GM21447 (cell line): ENCODE data around the gene MYO3B.

Source experiments
- ATAC-seq: cut with Tn5 transposase; IDR thresholded peaks from one replicate; pipeline ENCODE4 v1.9.1; 2021; ENCODE audit not compliant: unreplicated experiment

MYO3B gene

GRCh38 chr2:170292415-170292814, 114.5 kb downstream of the MYO3B start:
- ATAC-seq, result no peak

- ATAC-seq, result no peak
Observed at GRCh38 chr2:170297496-170297895, 119.5 kb downstream of the MYO3B start.

- ATAC-seq, result peak; percentile 94
Observed at GRCh38 chr2:170298115-170298514, 120.2 kb downstream of the MYO3B start.

- no peak for ATAC-seq
Observed at GRCh38 chr2:170298861-170299429, 121.0 kb downstream of the MYO3B start.

DNA sequence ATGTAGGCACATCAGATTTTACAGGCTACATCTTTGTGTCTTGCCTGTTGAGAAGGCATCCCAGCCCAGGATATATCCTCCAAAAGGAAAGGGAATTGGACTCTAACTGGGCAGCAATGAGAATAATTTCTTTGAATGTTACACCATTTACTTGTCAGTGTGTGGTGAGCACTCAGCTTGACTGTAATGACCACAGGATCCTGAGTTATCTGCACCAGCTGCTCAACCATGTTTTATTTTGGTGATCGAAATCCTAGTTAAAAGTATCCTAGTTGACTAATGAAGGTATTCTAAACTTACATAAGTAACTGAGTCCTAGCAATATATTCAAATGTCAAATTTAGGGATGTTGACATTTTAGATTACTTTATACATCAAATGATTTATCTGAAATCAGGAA, 123.0 kb downstream of the MYO3B start:
- ATAC-seq, result no peak

GRCh38 chr2:170301626-170302025, 123.7 kb downstream of the MYO3B start:
- no peak for ATAC-seq

GRCh38 chr2:170305711-170306110, 127.8 kb downstream of the MYO3B start:
- no peak for ATAC-seq

- no peak for ATAC-seq
Observed at GRCh38 chr2:170306293-170306873, 128.4 kb downstream of the MYO3B start.

- ATAC-seq, result no peak
Observed at GRCh38 chr2:170307052-170307451, 129.1 kb downstream of the MYO3B start.

DNA sequence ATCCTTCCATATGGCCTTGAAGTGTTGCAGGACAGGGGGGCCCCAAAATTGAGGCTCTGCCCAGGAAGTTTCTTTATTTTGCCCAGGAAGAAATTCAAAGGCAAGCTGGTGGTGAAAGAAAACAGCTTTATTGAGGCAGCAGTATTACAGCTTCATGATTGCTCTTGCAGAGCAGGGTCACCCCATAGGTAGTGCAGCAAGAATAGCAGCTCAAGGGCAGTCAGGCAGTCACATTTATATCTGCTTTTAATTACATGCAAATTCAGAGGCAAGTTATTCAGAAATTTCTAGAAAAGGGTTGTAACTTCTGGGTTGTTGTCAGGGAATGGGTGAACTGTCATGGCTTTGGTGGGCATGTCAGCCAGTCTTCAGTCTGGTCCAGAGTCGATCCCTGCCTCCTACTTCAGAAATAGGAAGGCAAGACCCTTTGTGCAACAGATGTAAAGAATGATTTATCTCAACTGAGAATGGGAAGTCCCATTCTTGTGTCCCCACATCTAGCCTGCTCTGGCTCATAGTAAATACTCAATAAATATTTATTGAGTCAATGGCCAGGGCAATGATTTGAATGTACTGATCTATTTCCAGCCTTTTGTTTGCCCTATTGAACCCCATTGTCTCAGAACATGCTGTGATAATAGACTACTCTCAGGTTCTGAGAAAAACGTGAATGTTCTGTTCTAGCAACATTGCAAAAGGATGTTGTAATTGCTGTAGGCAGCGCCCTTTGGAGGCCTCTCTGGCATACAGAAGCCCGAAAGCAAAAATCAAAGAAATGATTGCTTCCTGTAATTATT, 129.8 kb downstream of the MYO3B start:
- no peak for ATAC-seq

DNA sequence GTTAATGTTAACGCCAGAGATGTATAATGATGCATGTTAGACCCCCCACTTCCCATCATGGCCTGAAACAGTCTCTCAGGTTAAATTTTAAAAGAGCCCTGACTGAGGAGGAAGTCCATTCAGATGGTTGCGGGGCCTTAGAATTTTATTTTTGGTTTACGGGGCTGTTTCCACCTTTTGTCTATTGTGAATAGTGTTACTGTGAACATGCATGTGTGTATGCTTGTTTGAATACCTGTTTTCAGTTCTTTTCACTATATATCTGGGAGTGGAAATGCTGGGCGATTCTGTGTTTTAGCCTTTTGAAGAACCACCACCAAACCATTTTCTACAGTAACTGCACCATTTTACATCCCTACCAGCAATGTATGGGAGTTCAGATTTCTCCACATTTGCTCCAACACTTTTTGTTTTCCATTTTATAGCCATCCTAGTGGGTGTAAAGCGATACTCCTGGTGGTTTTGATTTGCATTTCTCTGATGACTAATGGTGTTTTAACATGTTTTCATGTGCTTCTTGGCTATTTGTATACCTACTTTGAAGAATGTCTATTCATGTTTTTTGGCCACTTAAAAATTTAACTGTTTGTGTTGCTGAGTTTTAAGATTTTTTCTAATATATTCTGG, 133.0 kb downstream of the MYO3B start:
- ATAC-seq, result no peak

DNA sequence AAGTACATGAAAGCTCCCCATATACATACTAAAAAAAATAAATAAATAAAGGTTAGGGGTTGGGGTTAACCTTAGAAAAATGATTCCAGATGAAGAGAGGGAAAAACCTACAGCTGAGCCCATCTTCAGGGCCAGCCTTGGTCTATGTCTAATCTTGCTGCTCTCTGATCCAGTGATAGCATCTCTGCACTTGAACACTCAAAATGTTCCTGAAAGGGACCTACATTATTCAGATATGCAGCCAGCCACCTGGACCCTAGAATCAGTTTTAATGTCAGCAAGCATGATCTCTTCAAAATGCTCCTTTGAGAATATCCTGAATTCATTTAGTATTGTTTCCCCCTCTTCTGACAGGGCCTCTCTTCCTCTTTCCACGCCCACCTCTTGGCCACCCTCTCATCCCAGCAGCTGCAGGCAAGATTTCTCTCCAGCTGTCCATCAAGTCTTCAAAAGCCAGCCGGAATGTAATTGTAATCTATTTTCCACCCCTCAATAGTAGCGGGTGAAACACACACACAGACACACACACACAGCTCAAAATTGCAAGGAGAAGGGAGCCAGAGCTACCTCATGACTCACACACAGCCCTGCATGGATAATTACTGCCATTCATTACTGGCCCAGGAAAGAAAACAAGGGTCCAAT, 135.5 kb downstream of the MYO3B start:
- ATAC-seq, result no peak

- no peak for ATAC-seq
Observed at GRCh38 chr2:170313992-170314348, 136.0 kb downstream of the MYO3B start.

GRCh38 chr2:170314744-170315447, 136.9 kb downstream of the MYO3B start:
- ATAC-seq, result no peak

DNA sequence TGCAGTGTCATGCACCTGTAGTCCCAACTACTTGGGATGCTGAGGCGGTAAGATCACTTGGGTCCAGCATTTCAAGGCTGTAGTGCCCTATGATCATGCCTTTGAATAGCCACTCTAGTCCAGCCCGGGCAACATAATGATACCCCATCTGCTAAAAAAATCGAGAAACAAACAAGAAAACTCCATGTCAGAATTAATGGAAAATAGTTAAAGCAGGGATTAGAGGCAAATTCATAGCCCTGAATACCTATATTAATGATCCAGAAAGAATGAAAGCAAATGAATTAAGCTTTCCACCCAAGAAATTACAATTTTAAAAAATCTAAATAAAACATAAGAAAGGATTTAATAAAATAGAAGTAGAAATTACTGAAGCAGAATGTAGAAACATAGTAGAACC, 143.0 kb downstream of the MYO3B start:
- no peak for ATAC-seq

GRCh38 chr2:170321526-170321925, 143.6 kb downstream of the MYO3B start:
- no peak for ATAC-seq

DNA sequence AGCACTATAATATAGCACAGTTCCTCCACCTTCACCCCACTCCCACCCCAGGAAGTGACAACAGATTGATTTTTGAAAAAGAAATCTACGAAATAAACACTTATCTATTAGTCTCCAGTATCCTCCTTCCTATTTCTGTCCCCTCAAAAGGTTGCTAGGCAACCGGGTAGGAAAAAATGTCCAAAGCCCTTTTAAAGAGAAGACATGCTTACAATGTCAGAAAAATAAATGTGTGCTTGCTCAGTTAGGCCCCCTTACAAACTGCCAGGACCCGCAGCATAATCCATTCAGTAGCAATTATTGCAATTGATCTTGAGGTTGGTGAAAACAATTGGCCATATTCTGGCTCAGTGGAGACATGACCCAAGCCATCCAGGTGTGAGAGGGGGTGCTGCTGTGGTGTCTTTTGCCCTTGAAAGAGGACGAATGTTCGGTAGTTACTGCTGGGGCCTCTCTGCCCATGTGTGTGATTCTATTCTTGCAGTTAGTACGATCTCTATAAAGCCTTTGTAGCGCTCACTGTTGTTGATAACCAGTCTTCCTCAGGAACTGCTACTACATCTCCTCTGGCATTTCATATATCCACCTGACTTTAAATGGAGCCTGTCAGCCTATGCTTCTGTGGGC, 144.3 kb downstream of the MYO3B start:
- no peak for ATAC-seq

DNA sequence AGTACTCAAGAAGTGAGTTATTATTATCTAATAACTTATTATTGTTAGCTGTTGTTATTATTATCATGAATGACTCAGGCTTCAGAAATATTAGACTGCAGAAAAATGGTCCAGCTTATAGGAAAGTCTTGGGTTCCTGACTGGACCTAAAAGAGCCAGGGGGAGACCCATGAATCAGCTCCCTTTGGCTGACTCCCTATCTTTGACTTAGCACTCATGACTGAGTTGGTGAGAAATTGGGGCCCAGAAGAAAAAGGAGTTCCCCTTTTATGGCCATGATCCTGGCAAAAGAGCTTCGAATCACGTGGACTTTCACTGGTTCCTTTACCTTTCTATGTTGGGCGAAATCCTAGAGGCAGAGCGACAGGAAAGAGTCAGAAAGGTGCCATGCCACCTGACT, 145.8 kb downstream of the MYO3B start:
- no peak for ATAC-seq

DNA sequence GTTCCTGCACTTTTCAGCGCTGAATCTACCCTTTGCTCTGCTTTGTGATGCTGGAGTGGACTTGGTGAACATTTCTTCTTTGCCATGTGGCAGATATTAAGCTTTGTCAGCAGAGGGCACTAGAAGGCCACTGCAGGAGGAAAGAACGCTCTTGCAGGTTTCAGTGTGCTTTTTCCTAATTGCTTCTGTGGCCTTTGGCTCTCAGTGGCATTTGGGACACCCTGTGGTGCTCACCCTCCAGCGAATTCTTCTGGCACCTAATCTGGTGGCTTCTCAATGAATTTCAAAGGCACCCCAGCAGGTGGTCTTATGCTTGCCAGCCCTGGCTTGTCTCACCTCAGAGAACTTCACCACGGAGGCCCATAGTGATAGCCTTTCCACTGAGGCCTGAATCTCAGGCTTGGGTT, 146.7 kb downstream of the MYO3B start:
- no peak for ATAC-seq

- no peak for ATAC-seq
Observed at GRCh38 chr2:170330881-170331280, 152.9 kb downstream of the MYO3B start.
